Stimulated activated CD8-positive, alpha-beta memory T cell treated with anti-CD3 and anti-CD28 coated beads, Interleukin-4, amount 100 ng/mL, for 48 hours (primary cell): ENCODE results near the gene CAPRIN2.

ENCODE experiments used
- DNase-seq: peaks from one replicate; pipeline ENCODE4 v3.0.0-alpha.2; 2020

CAPRIN2 gene

GRCh38 chr12:30754750-30755394 lies at the start of gene CAPRIN2:
TSS of gene CAPRIN2 (minus strand) at chr12:30754951. CDS start at chr12:30753520, 1,431 bp downstream.
- DNase-seq: peak; percentile 94

GRCh38 chr12:30797689-30798088 lies 42.9 kb upstream of the CAPRIN2 start:
- DNase-seq: no peak

- no peak for DNase-seq
Observed at GRCh38 chr12:30796891-30797371, 42.2 kb upstream of the CAPRIN2 start.

GRCh38 chr12:30796313-30796780 lies 41.6 kb upstream of the CAPRIN2 start:
- DNase-seq: peak; percentile 42

GRCh38 chr12:30795410-30796312 lies 40.9 kb upstream of the CAPRIN2 start:
- DNase-seq: peak; percentile 87

- DNase-seq: peak; percentile 64
Observed at GRCh38 chr12:30794591-30795409, 40.0 kb upstream of the CAPRIN2 start.

GRCh38 chr12:30794020-30794419 lies 39.3 kb upstream of the CAPRIN2 start:
- DNase-seq: no peak

GRCh38 chr12:30792648-30793499 lies 38.1 kb upstream of the CAPRIN2 start:
- DNase-seq: no peak

- no peak for DNase-seq
Observed at GRCh38 chr12:30792085-30792484, 37.3 kb upstream of the CAPRIN2 start.

GRCh38 chr12:30788754-30789153 lies 34.0 kb upstream of the CAPRIN2 start:
- no peak for DNase-seq

GRCh38 chr12:30785630-30786029 lies 30.9 kb upstream of the CAPRIN2 start:
- no peak for DNase-seq

GRCh38 chr12:30784508-30784907 lies 29.8 kb upstream of the CAPRIN2 start:
- no peak for DNase-seq

- no peak for DNase-seq
Observed at GRCh38 chr12:30783946-30784345, 29.2 kb upstream of the CAPRIN2 start.

- no peak for DNase-seq
Observed at GRCh38 chr12:30782316-30783173, 27.8 kb upstream of the CAPRIN2 start.

GRCh38 chr12:30779578-30779977 lies 24.8 kb upstream of the CAPRIN2 start:
- DNase-seq: no peak

GRCh38 chr12:30779178-30779577 lies 24.4 kb upstream of the CAPRIN2 start:
- DNase-seq: no peak

- no peak for DNase-seq
Observed at GRCh38 chr12:30774599-30774998, 19.8 kb upstream of the CAPRIN2 start.

- DNase-seq: no peak
Observed at GRCh38 chr12:30769802-30770201, 15.1 kb upstream of the CAPRIN2 start.

- DNase-seq: no peak
Observed at GRCh38 chr12:30764251-30764650, 9.5 kb upstream of the CAPRIN2 start.

GRCh38 chr12:30763053-30763452 lies 8.3 kb upstream of the CAPRIN2 start:
- no peak for DNase-seq

GRCh38 chr12:30761730-30762129 lies 7.0 kb upstream of the CAPRIN2 start:
- no peak for DNase-seq
